IMR-90 (cell line): ENCODE measurements around the gene RABIF. TPM values are rescaled to one million over a fixed set of nuclear protein-coding genes. Genes with fewer than 3 reads are reported as not detected.

Experiments used
- ATAC-seq: fragments of 200-7000 bp; cut with Tn5 transposase; 2 replicates; pipeline ENCODE4 v1.9.1; 2020; ENCODE audit warnings: low read depth, mild to moderate bottlenecking, moderate library complexity
- BruUV-seq: library from RNA; stranded (reverse); fragments of 400-500 nt; replicated peaks from 2 replicates; lab custom pipeline; 2021; lab: Mats Ljungman, UMichigan
- CTCF ChIA-PET: fragments of 300-600 bp; formaldehyde crosslinking; extraction: SDS; loops from one replicate; lab custom pipeline; 2021; ENCODE audit warnings: antibody characterized with exemption; lab: Yijun Ruan, JAX
- POLR2A ChIA-PET: fragments of 300-600 bp; sonication (Branson Sonifier 250); formaldehyde crosslinking; loops from one replicate; lab custom pipeline; 2022; ENCODE audit warnings: antibody characterized with exemption; ENCODE audit not compliant: unreplicated experiment; lab: Charles Lee
- DNase-seq: peaks from one replicate; pipeline ENCODE4 v3.0.0; 2013
- H2AFZ ChIP-seq: replicated peaks from 2 replicates; pipeline ENCODE3; 2013; ENCODE audit warnings: low read length, mild to moderate bottlenecking; ENCODE audit not compliant: poor library complexity
- H2AK5ac ChIP-seq: 2 replicates; pipeline ENCODE4 v1.6.1; 2013; ENCODE audit warnings: low read depth, low read length, inconsistent platforms
- H2AK9ac ChIP-seq: replicated peaks from 2 replicates; pipeline ENCODE3; 2013; ENCODE audit warnings: mild to moderate bottlenecking, low read depth, low read length, moderate library complexity; ENCODE audit not compliant: poor library complexity
- H2BK120ac ChIP-seq: 2 replicates; pipeline ENCODE4 v1.6.1; 2013; ENCODE audit warnings: low read depth, low read length, inconsistent platforms
- H2BK15ac ChIP-seq: 3 replicates; pipeline ENCODE4 v1.6.1; 2013; ENCODE audit warnings: low read depth, low read length, inconsistent platforms
- H2BK20ac ChIP-seq: 2 replicates; pipeline ENCODE4 v1.6.1; 2013; ENCODE audit warnings: low read depth, mild to moderate bottlenecking, inconsistent platforms, low read length, moderate library complexity
- H2BK5ac ChIP-seq: 2 replicates; pipeline ENCODE4 v1.6.1; 2013; ENCODE audit warnings: mild to moderate bottlenecking, low read depth, low read length, inconsistent platforms; ENCODE audit not compliant: poor library complexity, severe bottlenecking
- H3K14ac ChIP-seq: replicated peaks from 2 replicates; pipeline ENCODE4 v1.6.1; 2013; ENCODE audit warnings: low read depth, low read length, inconsistent platforms
- H3K18ac ChIP-seq: 2 replicates; pipeline ENCODE4 v1.6.1; 2013; ENCODE audit warnings: low read depth, low read length, control low read depth
- H3K23ac ChIP-seq: 2 replicates; pipeline ENCODE4 v1.6.1; 2013; ENCODE audit warnings: low read depth, low read length, inconsistent platforms
- H3K27ac ChIP-seq: 2 replicates; pipeline ENCODE4 v1.5.1; 2013; ENCODE audit warnings: mild to moderate bottlenecking, control low read depth, low read length; ENCODE audit not compliant: insufficient read depth
- H3K27me3 ChIP-seq: 2 replicates; pipeline ENCODE4 v1.6.1; 2013; ENCODE audit warnings: low read length; ENCODE audit not compliant: control insufficient read depth, insufficient read depth
- H3K36me3 ChIP-seq: 2 replicates; pipeline ENCODE4 v1.6.1; 2013; ENCODE audit warnings: low read length, mixed read lengths; ENCODE audit not compliant: control insufficient read depth, insufficient read depth
- H3K4ac ChIP-seq: 2 replicates; pipeline ENCODE4 v1.6.1; 2013; ENCODE audit warnings: low read depth, low read length, inconsistent platforms
- H3K4me1 ChIP-seq: 2 replicates; pipeline ENCODE4 v1.6.1; 2013; ENCODE audit warnings: low read length, mixed read lengths; ENCODE audit not compliant: control insufficient read depth, insufficient read depth
- H3K4me2 ChIP-seq: 2 replicates; pipeline ENCODE4 v1.6.1; 2013; ENCODE audit warnings: low read depth, mild to moderate bottlenecking, control low read depth, low read length, moderate library complexity
- H3K4me3 ChIP-seq: 2 replicates; pipeline ENCODE4 v1.5.1; 2013; ENCODE audit warnings: low read depth, mild to moderate bottlenecking, control low read depth, low read length, moderate library complexity; ENCODE audit not compliant: insufficient read depth
- H3K56ac ChIP-seq: 2 replicates; pipeline ENCODE4 v1.6.1; 2013; ENCODE audit warnings: low read length, inconsistent platforms; ENCODE audit not compliant: insufficient read depth; ENCODE audit errors: extremely low read depth
- H3K79me1 ChIP-seq, 2 experiments: 2 replicates each; pipeline ENCODE4 v1.6.1; 2013; ENCODE audit warnings: low read length in 2 of 2, inconsistent platforms in 1 of 2, low read depth in 1 of 2
- H3K9ac ChIP-seq: 2 replicates; pipeline ENCODE4 v1.6.1; 2013; ENCODE audit warnings: low read depth, low read length, control low read depth
- H3K9me1 ChIP-seq: 2 replicates; pipeline ENCODE4 v1.6.1; 2013; ENCODE audit warnings: low read length, inconsistent platforms; ENCODE audit not compliant: insufficient read depth
- H3K9me3 ChIP-seq: 2 replicates; pipeline ENCODE4 v1.6.1; 2013; ENCODE audit warnings: low read length; ENCODE audit not compliant: control insufficient read depth, insufficient read depth
- H4K20me1 ChIP-seq: 2 replicates; pipeline ENCODE4 v1.6.1; 2013; ENCODE audit warnings: low read length, inconsistent platforms; ENCODE audit not compliant: insufficient read depth
- H4K5ac ChIP-seq: 2 replicates; pipeline ENCODE4 v1.6.1; 2013; ENCODE audit warnings: mild to moderate bottlenecking, low read depth, low read length, control low read depth
- H4K8ac ChIP-seq, 2 experiments: 2 replicates each; pipeline ENCODE4 v1.6.1; 2013; ENCODE audit warnings: low read depth in 2 of 2, low read length in 2 of 2, control low read depth in 1 of 2, inconsistent platforms in 1 of 2
- H4K91ac ChIP-seq: 2 replicates; pipeline ENCODE4 v1.6.1; 2013; ENCODE audit warnings: low read depth, low read length, inconsistent platforms; ENCODE audit not compliant: insufficient read depth
- RCOR1 ChIP-seq: IDR thresholded peaks from 2 replicates; pipeline ENCODE4 v1.6.1; 2012; ENCODE audit warnings: mild to moderate bottlenecking, low read length, improper control_type of control experiment; ENCODE audit not compliant: insufficient replicate concordance
- WGBS, 2 experiments: methylation state at CpG; one replicate each; pipeline versions ENCODE4 v1.1.5 to v1.1.7; 2013; ENCODE audit warnings: missing lambda C conversion rate in 2 of 2; ENCODE audit not compliant: insufficient read length in 1 of 2; ENCODE audit errors: extremely low coverage in 2 of 2; 5-methylcytosine and 5-hydroxymethylcytosine counted together
- dilution Hi-C: fragments of 300-500 bp; cut with HindIII; formaldehyde crosslinking; loops from one replicate; pipeline ENCODE4 v1.14.3; 2018; ENCODE audit warnings: low sequenced_read_pairs; ENCODE audit not compliant: unreplicated experiment
- in situ Hi-C: fragments of 300-500 bp; cut with MboI; formaldehyde crosslinking; loops from 3 replicates; pipeline ENCODE4 v1.14.3; 2019; ENCODE audit warnings: low sequenced_read_pairs, inconsistent platforms, mixed read lengths
- intact Hi-C: fragments of 100-400 bp; cut with micrococcal nuclease; formaldehyde crosslinking; loops from 2 replicates; pipeline ENCODE4 v1.10.0; 2022
- polyA plus RNA-seq, 3 experiments: library from polyadenylated mRNA; depleted of rRNA; stranded (reverse); fragments of >200 nt; gene quantifications; 2 replicates each; pipeline ENCODE4 v1.2.3, GENCODE V29; 2012; ENCODE audit warnings: low replicate concordance in 1 of 3
- total RNA-seq: library from RNA; depleted of rRNA; stranded (reverse); fragments of >200 nt; gene quantifications from 2 replicates; pipeline ENCODE4 v1.2.3, GENCODE V29; 2012

RABIF gene
- total and polyA plus RNA-seq, 2 of the 4 experiments (the other 2 are of a cell fraction) = 4.8 to 7.9 TPM

- no peak overlapping the region for H2BK20ac ChIP-seq
- H4K5ac ChIP-seq = no peak overlapping the region
- ATAC-seq (no peak), DNase-seq (no peak)
- no peak overlapping the region for H3K4me3 ChIP-seq
- no CpG with 5 or more reads among the region's 6 CpGs for WGBS, 2 experiments
- H4K20me1 ChIP-seq = no peaks in the 10 kb centered on the region
- no peak overlapping the region for H4K8ac ChIP-seq
- no peak overlapping the region for H2AFZ ChIP-seq
- no TSS peak for BruUV-seq
- in situ Hi-C loops = no loop called here
- H3K23ac ChIP-seq = no peak overlapping the region
- no peak overlapping the region for H3K27ac ChIP-seq
- H3K9me3 ChIP-seq = no peaks in the 10 kb centered on the region
- dilution Hi-C loops = no loop called here
- H3K79me1 ChIP-seq = no peaks in the 10 kb centered on the region; a peak in 1 of 4 replicates
- peaks cover 36% of the 10 kb centered on the region for H3K36me3 ChIP-seq
- TF ChIP-seq RCOR1 = no peak
- H2BK120ac ChIP-seq = no peak overlapping the region
- no peak overlapping the region for H2BK5ac ChIP-seq
- no peak overlapping the region for H3K4ac ChIP-seq
- H3K18ac ChIP-seq = no peak overlapping the region
- CTCF ChIA-PET = no interaction called here
- H3K27me3 ChIP-seq = no peaks in the 10 kb centered on the region
- POLR2A ChIA-PET = no interaction called here
- no peak overlapping the region for H3K14ac ChIP-seq
- no peak overlapping the region for H3K56ac ChIP-seq
- no peaks in the 10 kb centered on the region for H3K4me1 ChIP-seq
- no peak overlapping the region for H2AK9ac ChIP-seq
- no peak overlapping the region for H4K91ac ChIP-seq
- no peak overlapping the region for H2AK5ac ChIP-seq
- intact Hi-C loops = loop anchor here (5.0 kb wide), 1 partner anchor 33 kb away; no protein-coding TSS in a partner anchor
- H3K4me2 ChIP-seq = no peak overlapping the region
- H2BK15ac ChIP-seq = no peak overlapping the region
- no peaks in the 10 kb centered on the region for H3K9me1 ChIP-seq
- H3K9ac ChIP-seq = no peak overlapping the region
Measured at GRCh38 chr1:202908998-202909397, 20.0 kb upstream of the RABIF start.
